ENCODE data around the gene PLEKHN1. TPM values are rescaled to one million over a fixed set of nuclear protein-coding genes. Genes with fewer than 3 reads are reported as not detected.

The PLEKHN1 gene
- total and polyA plus RNA-seq, 8 donors, result 0.29 to 29.2 (median 1.7) TPM; not detected in 2

DNA sequence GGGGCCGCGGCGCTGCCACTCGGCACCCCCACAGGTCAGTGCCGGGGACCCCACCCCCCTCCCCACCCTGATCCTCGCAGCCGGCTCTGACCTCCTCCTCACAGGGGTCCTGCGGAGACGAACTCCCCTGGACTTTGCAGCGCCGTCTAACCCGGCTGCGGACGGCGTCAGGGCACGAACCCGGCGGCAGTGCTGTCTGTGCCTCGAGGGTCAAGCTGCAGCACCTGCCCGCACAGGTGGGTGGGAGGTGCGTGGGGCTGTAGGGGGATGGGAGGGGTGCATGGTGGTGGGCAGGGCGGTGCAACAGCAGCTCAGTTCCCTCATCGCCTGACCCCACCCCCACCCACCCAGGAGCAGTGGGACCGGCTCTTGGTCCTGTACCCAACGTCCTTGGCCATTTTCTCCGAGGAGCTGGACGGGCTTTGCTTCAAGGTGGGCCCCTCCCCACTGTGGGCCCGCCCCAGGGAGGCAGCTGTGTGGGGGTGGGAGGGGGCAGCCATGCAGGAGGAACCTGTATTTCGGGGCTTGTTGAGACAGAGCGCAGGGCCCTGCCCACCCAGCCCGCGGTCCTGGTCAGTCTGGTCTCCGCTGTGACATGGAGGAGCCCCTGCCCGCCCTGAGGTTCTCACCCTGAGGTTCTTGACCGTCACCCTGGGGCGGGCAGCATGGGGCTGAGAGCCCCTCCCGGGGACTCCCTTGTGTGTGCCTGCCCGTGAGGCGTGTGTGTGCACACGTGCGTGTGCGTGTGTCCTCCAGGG is 4.9 kb downstream of the PLEKHN1 start:
- Histone ChIP-seq H3K27me3 (peaks cover 11 to 98% (median 41%) of the 10 kb centered on the region in 3 donors), H3K9me3 (no peaks in the 10 kb centered on the region), H3K36me3 (no peaks in the 10 kb centered on the region), H3K4me3 (no peak overlapping the region), H3K27ac (no peak overlapping the region), H3K4me1 (peaks cover 15 to 30% (median 25%) of the 10 kb centered on the region in 4 donors)
- intact Hi-C loops (cut with DNase I; ENCODE audit: low total_unique reads), result no loop called here
- DNase-seq, result no peak
- 39 to 58% (median 40%) methylated on average over 20 to 42 of the region's 42 CpGs for WGBS, 5 donors
- TF ChIP-seq EP300 (IDR thresholded peaks at IDR 0.05), result no peak

DNA sequence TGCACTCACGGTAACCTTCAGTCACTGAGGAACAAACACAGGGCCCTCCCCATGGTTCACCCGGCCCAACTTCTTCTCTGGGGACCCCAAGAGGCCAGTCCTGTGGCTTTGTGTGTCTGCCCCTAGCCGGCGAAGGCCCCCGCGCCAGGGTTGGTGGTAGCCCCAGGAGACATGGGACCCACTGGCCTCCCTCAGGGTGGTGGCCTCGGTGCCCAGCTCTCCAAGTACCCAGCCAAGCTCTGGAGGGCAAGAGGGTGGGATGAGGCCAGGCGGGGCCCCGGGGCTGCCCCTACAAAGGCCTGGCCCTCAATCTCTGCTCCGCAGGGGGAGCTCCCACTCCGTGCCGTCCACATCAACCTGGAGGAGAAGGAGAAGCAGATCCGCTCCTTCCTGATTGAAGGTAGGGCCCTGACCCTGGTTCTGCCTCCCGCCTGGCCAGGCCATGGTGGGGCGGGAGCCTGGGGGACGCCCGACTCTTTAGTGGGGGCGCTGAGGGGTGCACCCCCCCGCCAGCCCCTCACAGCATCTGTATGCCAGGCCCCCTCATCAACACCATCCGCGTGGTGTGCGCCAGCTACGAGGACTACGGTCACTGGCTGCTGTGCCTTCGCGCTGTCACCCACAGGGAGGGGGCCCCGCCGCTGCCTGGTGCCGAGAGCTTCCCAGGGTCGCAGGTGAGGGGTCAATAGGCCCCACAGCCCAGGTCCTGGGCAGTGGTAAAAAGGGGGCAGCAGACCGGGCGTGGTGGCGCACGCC is 5.6 kb downstream of the PLEKHN1 start:
- TF ChIP-seq EP300 (IDR thresholded peaks at IDR 0.05), result no peak
- TF ChIP-seq, protein P1, sequence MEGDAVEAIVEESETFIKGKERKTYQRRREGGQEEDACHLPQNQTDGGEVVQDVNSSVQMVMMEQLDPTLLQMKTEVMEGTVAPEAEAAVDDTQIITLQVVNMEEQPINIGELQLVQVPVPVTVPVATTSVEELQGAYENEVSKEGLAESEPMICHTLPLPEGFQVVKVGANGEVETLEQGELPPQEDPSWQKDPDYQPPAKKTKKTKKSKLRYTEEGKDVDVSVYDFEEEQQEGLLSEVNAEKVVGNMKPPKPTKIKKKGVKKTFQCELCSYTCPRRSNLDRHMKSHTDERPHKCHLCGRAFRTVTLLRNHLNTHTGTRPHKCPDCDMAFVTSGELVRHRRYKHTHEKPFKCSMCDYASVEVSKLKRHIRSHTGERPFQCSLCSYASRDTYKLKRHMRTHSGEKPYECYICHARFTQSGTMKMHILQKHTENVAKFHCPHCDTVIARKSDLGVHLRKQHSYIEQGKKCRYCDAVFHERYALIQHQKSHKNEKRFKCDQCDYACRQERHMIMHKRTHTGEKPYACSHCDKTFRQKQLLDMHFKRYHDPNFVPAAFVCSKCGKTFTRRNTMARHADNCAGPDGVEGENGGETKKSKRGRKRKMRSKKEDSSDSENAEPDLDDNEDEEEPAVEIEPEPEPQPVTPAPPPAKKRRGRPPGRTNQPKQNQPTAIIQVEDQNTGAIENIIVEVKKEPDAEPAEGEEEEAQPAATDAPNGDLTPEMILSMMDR (IDR thresholded peaks at IDR 0.05), result no peak
- TF ChIP-seq POLR2AphosphoS5 (IDR thresholded peaks at IDR 0.05), result no peak
- TF ChIP-seq POLR2A (IDR thresholded peaks at IDR 0.05), result no peak
- peaks cover 11 to 96% (median 45%) of the 10 kb centered on the region in 3 donors for H3K27me3 ChIP-seq
- H3K36me3 ChIP-seq, result no peaks in the 10 kb centered on the region
- no peak overlapping the region for H3K4me3 ChIP-seq
- peaks cover 15 to 27% (median 20%) of the 10 kb centered on the region in 4 donors for H3K4me1 ChIP-seq
- H3K9me3 ChIP-seq, result no peaks in the 10 kb centered on the region
- H3K27ac ChIP-seq, result no peak overlapping the region
- intact Hi-C loops (cut with DNase I; ENCODE audit: low total_unique reads), result no loop called here
- no peak for DNase-seq
- WGBS, 5 donors, result 80 to 85% (median 84%) methylated on average over 4 to 34 of the region's 34 CpGs

DNA sequence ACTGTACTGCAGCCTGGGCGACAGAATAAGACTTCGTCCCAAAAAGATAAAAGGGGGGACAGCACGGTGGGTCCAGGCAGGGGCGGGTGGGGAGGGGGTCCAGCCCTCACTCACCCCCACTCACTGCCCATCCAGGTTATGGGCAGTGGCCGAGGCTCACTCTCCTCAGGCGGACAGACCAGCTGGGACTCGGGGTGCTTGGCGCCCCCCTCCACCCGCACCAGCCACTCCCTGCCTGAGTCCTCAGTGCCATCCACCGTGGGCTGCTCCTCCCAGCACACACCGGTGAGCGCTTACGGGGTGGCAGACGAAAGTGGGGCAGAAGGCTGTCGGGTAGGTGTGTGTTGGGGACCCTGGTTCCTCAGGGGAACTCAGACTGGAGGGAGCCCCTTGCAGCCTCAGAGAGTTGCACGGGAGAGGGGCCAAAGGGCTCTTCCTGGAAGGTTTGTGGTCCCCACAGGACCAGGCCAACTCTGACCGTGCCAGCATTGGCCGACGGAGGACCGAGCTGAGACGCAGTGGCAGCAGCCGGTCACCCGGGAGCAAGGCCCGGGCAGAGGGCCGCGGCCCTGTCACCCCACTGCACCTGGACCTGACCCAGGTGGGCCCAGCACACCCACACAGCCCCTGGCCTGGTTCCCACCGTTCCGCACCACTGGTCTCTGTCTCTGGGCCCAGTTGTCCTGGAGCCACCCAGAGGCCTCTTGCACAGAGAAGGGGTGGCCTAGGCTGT is 6.6 kb downstream of the PLEKHN1 start:
- no peak overlapping the region for H3K27ac ChIP-seq
- intact Hi-C loops (cut with DNase I; ENCODE audit: low total_unique reads), result no loop called here
- TF ChIP-seq POLR2AphosphoS5 (IDR thresholded peaks at IDR 0.05) (no peak), EP300 (IDR thresholded peaks at IDR 0.05) (no peak), POLR2A (IDR thresholded peaks at IDR 0.05) (no peak)
- TF ChIP-seq, protein P1 (IDR thresholded peaks at IDR 0.05), result no peak

DNA sequence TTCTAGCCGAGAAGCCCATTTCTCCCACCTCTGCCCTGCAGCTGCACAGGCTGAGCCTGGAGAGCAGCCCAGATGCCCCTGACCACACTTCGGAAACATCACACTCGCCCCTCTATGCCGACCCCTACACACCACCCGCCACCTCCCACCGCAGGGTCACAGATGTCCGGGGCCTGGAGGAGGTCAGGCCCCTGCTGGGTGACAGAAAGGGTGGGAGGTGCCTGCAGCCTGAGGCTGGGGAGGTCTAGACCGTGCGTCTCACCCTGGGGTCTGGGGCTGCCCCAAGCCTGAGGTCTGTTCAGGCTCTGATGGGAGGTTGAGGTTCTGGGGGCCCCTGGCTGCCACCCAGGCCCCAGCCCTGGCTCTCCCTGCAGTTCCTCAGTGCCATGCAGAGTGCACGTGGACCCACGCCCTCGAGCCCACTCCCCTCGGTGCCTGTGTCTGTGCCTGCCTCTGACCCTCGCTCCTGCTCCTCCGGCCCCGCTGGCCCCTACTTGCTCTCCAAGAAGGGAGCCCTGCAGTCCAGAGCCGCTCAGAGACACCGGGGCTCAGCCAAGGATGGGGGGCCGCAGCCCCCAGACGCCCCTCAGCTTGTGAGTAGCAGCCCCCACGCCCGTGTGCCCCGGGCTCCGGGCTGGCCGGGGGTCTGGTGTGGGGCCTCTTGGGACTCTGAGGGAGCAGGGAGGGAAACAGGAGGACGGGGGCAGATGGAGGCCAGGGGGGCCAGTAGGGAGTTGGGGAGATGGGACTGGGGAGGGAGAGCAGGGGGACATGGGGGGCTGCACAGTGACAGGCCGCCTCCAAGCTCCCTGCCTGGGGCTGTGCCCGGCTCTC is 7.4 kb downstream of the PLEKHN1 start:
- 81 to 92% (median 83%) methylated on average over 19 to 28 of the region's 28 CpGs for WGBS, 5 donors
- no peak for DNase-seq
- no peaks in the 10 kb centered on the region for H3K36me3 ChIP-seq
- no peak overlapping the region for H3K4me3 ChIP-seq
- H3K27me3 ChIP-seq, result peaks cover 11 to 82% (median 39%) of the 10 kb centered on the region in 3 donors
- peaks cover 7 to 15% (median 12%) of the 10 kb centered on the region in 4 donors for H3K4me1 ChIP-seq
- intact Hi-C loops (cut with DNase I; ENCODE audit: low total_unique reads), result no loop called here
- TF ChIP-seq POLR2A (IDR thresholded peaks at IDR 0.05) (no peak), EP300 (IDR thresholded peaks at IDR 0.05) (no peak), POLR2AphosphoS5 (IDR thresholded peaks at IDR 0.05) (no peak)
- TF ChIP-seq, protein P1 (IDR thresholded peaks at IDR 0.05), result no peak
- H3K9me3 ChIP-seq, result no peaks in the 10 kb centered on the region
- H3K27ac ChIP-seq, result no peak overlapping the region

More for the DNA sequence above, 6.6 kb downstream of the PLEKHN1 start:
- no peak for DNase-seq
- H3K4me1 ChIP-seq, result peaks cover 7 to 18% (median 13%) of the 10 kb centered on the region in 4 donors
- peaks cover 11 to 87% (median 40%) of the 10 kb centered on the region in 3 donors for H3K27me3 ChIP-seq
- H3K36me3 ChIP-seq, result no peaks in the 10 kb centered on the region
- no peak overlapping the region for H3K4me3 ChIP-seq
- 84 to 91% (median 86%) methylated on average over 9 to 28 of the region's 28 CpGs for WGBS, 5 donors
- H3K9me3 ChIP-seq, result no peaks in the 10 kb centered on the region
